Mesenchymal stem cell (in vitro differentiated cells and primary cell): ENCODE results near the gene NIN.
A peak's percentile ranks its signal among the peaks of the same experiment; 100 is the strongest.

Source experiments
- DNase-seq: peaks from one replicate; pipeline ENCODE4 v3.0.0-alpha.2; 2013
- H2AFZ ChIP-seq: one replicate; pipeline ENCODE4 v1.6.1; 2013; ENCODE audit warnings: low read depth, mild to moderate bottlenecking, control low read depth, inconsistent platforms, low read length, moderate library complexity
- H2AK5ac ChIP-seq: 2 replicates; pipeline ENCODE4 v1.6.1; 2013; ENCODE audit warnings: low read length, moderate library complexity, mild to moderate bottlenecking, inconsistent platforms; ENCODE audit not compliant: severe bottlenecking
- H2BK120ac ChIP-seq: one replicate; pipeline ENCODE4 v1.6.1; 2013; ENCODE audit warnings: low read depth, mild to moderate bottlenecking, inconsistent platforms, low read length, moderate library complexity
- H2BK12ac ChIP-seq, 2 experiments: one replicate each; pipeline ENCODE4 v1.6.1; 2013; ENCODE audit warnings: inconsistent platforms in 2 of 2, low read length in 2 of 2, mild to moderate bottlenecking in 2 of 2, moderate library complexity in 2 of 2, control low read depth in 1 of 2
- H2BK15ac ChIP-seq: one replicate; pipeline ENCODE4 v1.6.1; 2013; ENCODE audit warnings: mild to moderate bottlenecking, low read depth, inconsistent platforms; ENCODE audit not compliant: poor library complexity, severe bottlenecking
- H2BK5ac ChIP-seq: 2 replicates; pipeline ENCODE4 v1.6.1; 2013; ENCODE audit warnings: low read depth, mild to moderate bottlenecking, low read length, control low read depth, inconsistent platforms; ENCODE audit not compliant: poor library complexity, severe bottlenecking
- H3K14ac ChIP-seq, 2 experiments: one replicate each; pipeline ENCODE4 v1.6.1; 2013; ENCODE audit warnings: inconsistent platforms in 2 of 2, low read length in 2 of 2, control low read depth in 1 of 2, mild to moderate bottlenecking in 1 of 2, moderate library complexity in 1 of 2
- H3K18ac ChIP-seq, 2 experiments: one replicate each; pipeline ENCODE4 v1.6.1; 2013; ENCODE audit warnings: inconsistent platforms in 2 of 2, low read length in 2 of 2, control low read depth in 1 of 2, low read depth in 1 of 2, mild to moderate bottlenecking in 1 of 2
- H3K23ac ChIP-seq, 2 experiments: one replicate each; pipeline ENCODE4 v1.6.1; 2013; ENCODE audit warnings: inconsistent platforms in 2 of 2, low read length in 2 of 2, mild to moderate bottlenecking in 2 of 2, moderate library complexity in 2 of 2, control low read depth in 1 of 2
- H3K27ac ChIP-seq: 2 replicates; pipeline ENCODE4 v1.5.1; 2013; ENCODE audit warnings: mild to moderate bottlenecking, moderate library complexity, low read length, control low read depth, inconsistent platforms; ENCODE audit not compliant: poor library complexity, severe bottlenecking
- H3K27me3 ChIP-seq, 2 experiments: 2 replicates each; pipeline versions ENCODE4 v1.6.1 to v1.7.0; 2013; ENCODE audit warnings: low read length in 2 of 2, mild to moderate bottlenecking in 2 of 2, moderate library complexity in 2 of 2, control low read depth in 1 of 2, inconsistent platforms in 1 of 2; ENCODE audit not compliant: control insufficient read depth in 1 of 2, insufficient read depth in 1 of 2
- H3K36me3 ChIP-seq, 2 experiments: 2 replicates each; pipeline versions ENCODE4 v1.6.1 to v1.7.0; 2013; ENCODE audit warnings: low read length in 2 of 2, control low read depth in 1 of 2, inconsistent platforms in 1 of 2, low read depth in 1 of 2, mild to moderate bottlenecking in 1 of 2; ENCODE audit not compliant: insufficient read depth in 2 of 2, control insufficient read depth in 1 of 2
- H3K4ac ChIP-seq, 2 experiments: one replicate each; pipeline ENCODE4 v1.6.1; 2013; ENCODE audit warnings: inconsistent platforms in 2 of 2, low read length in 2 of 2, mild to moderate bottlenecking in 2 of 2, moderate library complexity in 2 of 2, control low read depth in 1 of 2, low read depth in 1 of 2
- H3K4me1 ChIP-seq: 2 replicates; pipeline ENCODE4 v1.6.1; 2013; ENCODE audit warnings: low read depth, low read length, control low read depth; ENCODE audit not compliant: control insufficient read depth, insufficient read depth
- H3K4me2 ChIP-seq: 2 replicates; pipeline ENCODE4 v1.6.1; 2013; ENCODE audit warnings: low read length, mild to moderate bottlenecking, inconsistent platforms; ENCODE audit not compliant: poor library complexity, severe bottlenecking
- H3K4me3 ChIP-seq, 2 experiments: 2 replicates each; pipeline versions ENCODE4 v1.5.1 to v1.7.0; 2013; ENCODE audit warnings: low read length in 2 of 2, mild to moderate bottlenecking in 2 of 2, control low read depth in 1 of 2, low read depth in 1 of 2; ENCODE audit not compliant: insufficient read depth in 1 of 2
- H3K79me1 ChIP-seq: replicated peaks from 2 replicates; pipeline ENCODE4 v1.6.1; 2013; ENCODE audit warnings: mild to moderate bottlenecking, control low read depth, low read length, inconsistent platforms; ENCODE audit not compliant: poor library complexity, severe bottlenecking
- H3K9ac ChIP-seq: 2 replicates; pipeline ENCODE4 v1.7.0; 2013; ENCODE audit warnings: mild to moderate bottlenecking, low read length, moderate library complexity
- H3K9me3 ChIP-seq: 2 replicates; pipeline ENCODE4 v1.7.0; 2013; ENCODE audit warnings: mild to moderate bottlenecking, low read length; ENCODE audit not compliant: control insufficient read depth
- H4K8ac ChIP-seq: one replicate; pipeline ENCODE4 v1.6.1; 2013; ENCODE audit warnings: inconsistent platforms, mild to moderate bottlenecking, low read length, moderate library complexity
- H4K91ac ChIP-seq: one replicate; pipeline ENCODE4 v1.6.1; 2013; ENCODE audit warnings: mild to moderate bottlenecking, low read length, inconsistent platforms
- WGBS: methylation state at CpG from one replicate; pipeline ENCODE4 v1.1.7; 2013; ENCODE audit warnings: mixed read lengths; 5-methylcytosine and 5-hydroxymethylcytosine counted together

Gene NIN

GRCh38 chr14:50792051-50792477, 38.9 kb downstream of the NIN start:
- no peaks in the 10 kb centered on the region for H3K27me3 ChIP-seq
- no peak overlapping the region for H4K91ac ChIP-seq
- no peak overlapping the region for H3K27ac ChIP-seq
- WGBS, result 84% methylated on average over 6 of the region's 6 CpGs
- no peak overlapping the region for H2BK12ac ChIP-seq
- DNase-seq, result no peak
- H3K9me3 ChIP-seq, result no peaks in the 10 kb centered on the region
- H3K79me1 ChIP-seq, result peaks cover 26% of the 10 kb centered on the region
- no peak overlapping the region for H2BK15ac ChIP-seq
- no peak overlapping the region for H3K4me2 ChIP-seq
- H2BK120ac ChIP-seq, result no peak overlapping the region
- peak overlapping the region in 1 of 2 experiments; percentile 33 for H3K4ac ChIP-seq
- H3K23ac ChIP-seq, result no peak overlapping the region
- no peak overlapping the region for H2BK5ac ChIP-seq
- no peaks in the 10 kb centered on the region for H3K4me1 ChIP-seq
- no peak overlapping the region for H2AFZ ChIP-seq
- H3K18ac ChIP-seq, result no peak overlapping the region
- peaks cover 16 to 51% of the 10 kb centered on the region in 2 experiments for H3K36me3 ChIP-seq
- no peak overlapping the region for H3K14ac ChIP-seq
- no peak overlapping the region for H4K8ac ChIP-seq
- H3K9ac ChIP-seq, result no peak overlapping the region
- no peak overlapping the region for H2AK5ac ChIP-seq
- H3K4me3 ChIP-seq, result no peak overlapping the region

GRCh38 chr14:50791201-50791600, 39.8 kb downstream of the NIN start:
- peaks cover 16 to 52% of the 10 kb centered on the region in 2 experiments for H3K36me3 ChIP-seq
- H3K18ac ChIP-seq, result no peak overlapping the region
- H2AFZ ChIP-seq, result no peak overlapping the region
- H3K23ac ChIP-seq, result no peak overlapping the region
- H3K4me1 ChIP-seq, result no peaks in the 10 kb centered on the region
- H2AK5ac ChIP-seq, result no peak overlapping the region
- H2BK12ac ChIP-seq, result no peak overlapping the region
- H3K9me3 ChIP-seq, result no peaks in the 10 kb centered on the region
- H4K91ac ChIP-seq, result no peak overlapping the region
- H3K27ac ChIP-seq, result no peak overlapping the region
- H2BK15ac ChIP-seq, result no peak overlapping the region
- H4K8ac ChIP-seq, result no peak overlapping the region
- H3K27me3 ChIP-seq, result no peaks in the 10 kb centered on the region
- no peak overlapping the region for H3K4ac ChIP-seq
- no peak overlapping the region for H3K4me2 ChIP-seq
- DNase-seq, result no peak
- no peak overlapping the region for H3K14ac ChIP-seq
- H2BK120ac ChIP-seq, result no peak overlapping the region
- H3K9ac ChIP-seq, result no peak overlapping the region
- H2BK5ac ChIP-seq, result no peak overlapping the region
- H3K4me3 ChIP-seq, result no peak overlapping the region
- WGBS, result 98% methylated on average over 2 of the region's 3 CpGs
- peaks cover 22% of the 10 kb centered on the region for H3K79me1 ChIP-seq

- Histone ChIP-seq H2BK12ac (no peak overlapping the region), H3K9ac (no peak overlapping the region), H3K14ac (no peak overlapping the region), H3K79me1 (peaks cover 22% of the 10 kb centered on the region), H3K9me3 (no peaks in the 10 kb centered on the region), H3K4ac (no peak overlapping the region), H4K91ac (no peak overlapping the region), H3K4me1 (no peaks in the 10 kb centered on the region), H3K4me2 (peak overlapping the region; percentile 19), H2BK15ac (no peak overlapping the region), H2AK5ac (no peak overlapping the region), H3K27ac (no peak overlapping the region), H4K8ac (no peak overlapping the region), H3K36me3 (peaks cover 16 to 54% of the 10 kb centered on the region in 2 experiments), H3K18ac (no peak overlapping the region), H3K4me3 (no peak overlapping the region), H2BK5ac (no peak overlapping the region), H2AFZ (no peak overlapping the region), H3K27me3 (no peaks in the 10 kb centered on the region), H3K23ac (no peak overlapping the region), H2BK120ac (no peak overlapping the region)
- WGBS, result 92% methylated on average over 1 of the region's 2 CpGs
- DNase-seq, result peak; percentile 26
Observed at GRCh38 chr14:50790589-50790988, 40.4 kb downstream of the NIN start.

GRCh38 chr14:50786751-50787464, 44.1 kb downstream of the NIN start:
- Histone ChIP-seq H2AFZ (no peak overlapping the region), H3K36me3 (peaks cover 17 to 50% of the 10 kb centered on the region in 2 experiments), H3K4me3 (no peak overlapping the region), H3K4me1 (no peaks in the 10 kb centered on the region), H3K23ac (no peak overlapping the region), H2BK120ac (no peak overlapping the region), H2BK5ac (no peak overlapping the region), H4K91ac (no peak overlapping the region), H3K9ac (no peak overlapping the region), H2AK5ac (no peak overlapping the region), H3K14ac (no peak overlapping the region), H3K27me3 (no peaks in the 10 kb centered on the region), H3K4me2 (no peak overlapping the region), H2BK15ac (no peak overlapping the region), H3K4ac (no peak overlapping the region), H2BK12ac (no peak overlapping the region), H4K8ac (no peak overlapping the region), H3K79me1 (peaks cover 14% of the 10 kb centered on the region), H3K9me3 (no peaks in the 10 kb centered on the region), H3K27ac (no peak overlapping the region), H3K18ac (no peak overlapping the region)
- no peak for DNase-seq
- WGBS, result 94% methylated on average over 1 of the region's 3 CpGs
